Kidney epithelial cell (primary cell): ENCODE measurements around the gene CAMTA1. TPM values are rescaled to one million over a fixed set of nuclear protein-coding genes. Genes with fewer than 3 reads are reported as not detected.

Source experiments
- DNase-seq: peaks from one replicate; pipeline ENCODE4 v3.0.0-alpha.2; 2010; ENCODE audit warnings: low read depth
- H3K27me3 ChIP-seq: 2 replicates; pipeline ENCODE4 v1.6.0; 2011; ENCODE audit warnings: low read length; ENCODE audit not compliant: control insufficient read depth, insufficient read depth
- H3K36me3 ChIP-seq: 2 replicates; pipeline ENCODE4 v1.5.1; 2011; ENCODE audit warnings: low read length; ENCODE audit not compliant: control insufficient read depth, insufficient read depth
- H3K4me3 ChIP-seq: 2 replicates; pipeline ENCODE4 v1.5.1; 2011; ENCODE audit warnings: low read depth, mild to moderate bottlenecking, control low read depth, low read length
- total RNA-seq: library from RNA; depleted of rRNA; stranded (reverse); fragments of >200 nt; gene quantifications from 2 replicates; pipeline ENCODE4 v1.2.3, GENCODE V29; 2015
- TF ChIP-seq, protein P1 (sequence below): IDR thresholded peaks from 2 replicates; pipeline ENCODE4 v1.5.1; 2011; ENCODE audit warnings: mild to moderate bottlenecking, moderate library complexity, low read length, control low read depth, inconsistent platforms; ENCODE audit not compliant: insufficient read depth, poor library complexity, severe bottlenecking

CAMTA1 gene
- total RNA-seq, 1 donor from 2014 or later = 76.5 TPM

GRCh38 chr1:7319196-7319595 is 533.9 kb downstream of the CAMTA1 start:
- H3K36me3 ChIP-seq = no peaks in the 10 kb centered on the region

GRCh38 chr1:7320661-7321060 is 535.4 kb downstream of the CAMTA1 start:
- TF ChIP-seq, protein P1, sequence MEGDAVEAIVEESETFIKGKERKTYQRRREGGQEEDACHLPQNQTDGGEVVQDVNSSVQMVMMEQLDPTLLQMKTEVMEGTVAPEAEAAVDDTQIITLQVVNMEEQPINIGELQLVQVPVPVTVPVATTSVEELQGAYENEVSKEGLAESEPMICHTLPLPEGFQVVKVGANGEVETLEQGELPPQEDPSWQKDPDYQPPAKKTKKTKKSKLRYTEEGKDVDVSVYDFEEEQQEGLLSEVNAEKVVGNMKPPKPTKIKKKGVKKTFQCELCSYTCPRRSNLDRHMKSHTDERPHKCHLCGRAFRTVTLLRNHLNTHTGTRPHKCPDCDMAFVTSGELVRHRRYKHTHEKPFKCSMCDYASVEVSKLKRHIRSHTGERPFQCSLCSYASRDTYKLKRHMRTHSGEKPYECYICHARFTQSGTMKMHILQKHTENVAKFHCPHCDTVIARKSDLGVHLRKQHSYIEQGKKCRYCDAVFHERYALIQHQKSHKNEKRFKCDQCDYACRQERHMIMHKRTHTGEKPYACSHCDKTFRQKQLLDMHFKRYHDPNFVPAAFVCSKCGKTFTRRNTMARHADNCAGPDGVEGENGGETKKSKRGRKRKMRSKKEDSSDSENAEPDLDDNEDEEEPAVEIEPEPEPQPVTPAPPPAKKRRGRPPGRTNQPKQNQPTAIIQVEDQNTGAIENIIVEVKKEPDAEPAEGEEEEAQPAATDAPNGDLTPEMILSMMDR = no peak
- no peak overlapping the region for H3K4me3 ChIP-seq

More at GRCh38 chr1:7319196-7319595, 533.9 kb downstream of the CAMTA1 start:
- no peak for DNase-seq
- TF ChIP-seq, protein P1 = no peak
- Histone ChIP-seq H3K27me3 (no peaks in the 10 kb centered on the region), H3K4me3 (no peak overlapping the region)

DNA sequence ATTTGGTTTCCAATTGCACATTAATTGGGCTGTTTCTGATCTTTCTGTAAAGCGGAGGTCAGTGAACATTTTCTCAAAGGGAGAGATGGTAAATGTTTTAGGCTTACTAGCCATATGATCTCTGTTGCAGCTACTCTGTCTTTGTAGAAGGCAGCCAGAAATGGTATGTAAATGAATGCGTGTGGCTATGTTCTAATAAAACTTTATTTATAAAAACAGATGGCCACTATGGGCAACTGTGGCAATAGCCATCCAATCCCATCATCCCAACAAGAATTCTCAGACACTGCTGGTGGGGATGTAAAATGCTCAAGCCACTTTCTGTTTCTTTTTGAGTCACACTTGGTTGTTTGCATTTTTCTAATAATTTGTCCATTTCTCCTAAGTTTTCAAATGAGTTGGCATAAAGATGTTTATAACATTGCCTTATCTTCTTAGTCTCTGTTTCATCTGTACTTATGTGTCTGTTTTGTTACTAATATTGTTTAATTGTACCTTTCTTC is 537.1 kb downstream of the CAMTA1 start:
- no peak for DNase-seq
- Histone ChIP-seq H3K27me3 (no peaks in the 10 kb centered on the region), H3K36me3 (no peaks in the 10 kb centered on the region), H3K4me3 (no peak overlapping the region)
- TF ChIP-seq, protein P1 = no peak

More at GRCh38 chr1:7320661-7321060, 535.4 kb downstream of the CAMTA1 start:
- DNase-seq = no peak
- Histone ChIP-seq H3K27me3 (no peaks in the 10 kb centered on the region), H3K36me3 (no peaks in the 10 kb centered on the region)

- no peak overlapping the region for H3K4me3 ChIP-seq
- no peaks in the 10 kb centered on the region for H3K36me3 ChIP-seq
- TF ChIP-seq, protein P1 = no peak
- DNase-seq = no peak
- H3K27me3 ChIP-seq = no peaks in the 10 kb centered on the region
Observed at GRCh38 chr1:7322912-7323311, 537.7 kb downstream of the CAMTA1 start.

DNA sequence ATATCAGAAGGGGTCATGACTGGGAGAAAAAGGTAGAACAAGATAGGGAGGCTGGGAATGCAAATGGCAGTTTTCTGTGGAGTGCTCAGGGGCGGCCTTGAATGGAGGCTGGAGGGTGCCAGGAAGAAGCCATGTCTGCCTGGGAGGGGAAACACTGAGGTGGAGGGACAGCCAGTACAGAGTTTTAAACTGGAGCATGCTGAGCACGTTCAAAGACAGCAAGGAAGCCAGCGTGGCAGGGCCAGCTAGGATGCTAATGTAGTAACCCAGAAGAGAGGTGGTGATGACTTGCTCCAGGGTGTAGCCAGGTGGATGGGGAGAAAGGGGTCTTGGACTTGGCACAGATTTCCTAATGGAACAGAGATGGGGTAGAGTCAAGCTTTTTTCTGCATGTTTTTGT is 540.0 kb downstream of the CAMTA1 start:
- Histone ChIP-seq H3K36me3 (no peaks in the 10 kb centered on the region), H3K27me3 (no peaks in the 10 kb centered on the region), H3K4me3 (no peak overlapping the region)
- TF ChIP-seq, protein P1 = no peak
- DNase-seq = no peak

DNA sequence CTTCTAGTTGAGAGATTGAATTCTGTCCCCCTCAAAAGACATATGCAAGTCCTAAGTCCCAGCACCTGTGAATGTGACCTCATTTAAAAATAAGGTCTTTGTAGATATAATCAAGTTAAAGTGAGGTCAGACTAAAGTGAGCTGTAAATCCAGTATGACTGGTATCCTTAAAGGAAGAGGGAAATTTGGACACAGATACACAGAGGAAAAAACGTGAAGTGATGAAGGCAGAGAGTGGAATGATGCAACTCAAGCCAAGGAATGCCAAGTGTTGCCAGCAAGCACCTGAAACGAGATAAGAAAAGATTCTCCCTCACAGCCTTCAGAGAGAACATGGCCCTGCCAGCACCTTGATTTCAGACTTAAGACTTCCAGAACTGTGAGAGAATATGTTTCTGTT is 541.1 kb downstream of the CAMTA1 start:
- Histone ChIP-seq H3K4me3 (no peak overlapping the region), H3K36me3 (no peaks in the 10 kb centered on the region), H3K27me3 (no peaks in the 10 kb centered on the region)
- no peak for DNase-seq
- TF ChIP-seq, protein P1 = no peak
